Glomerular visceral epithelial cell (primary cell): ENCODE measurements around the gene HOXC10.
A peak's percentile ranks its signal among the peaks of the same experiment; 100 is the strongest.

ENCODE experiments used
- DNase-seq: peaks from one replicate; pipeline ENCODE4 v3.0.0-alpha.2; 2016; ENCODE audit errors: extremely low spot score

HOXC10 gene

DNA sequence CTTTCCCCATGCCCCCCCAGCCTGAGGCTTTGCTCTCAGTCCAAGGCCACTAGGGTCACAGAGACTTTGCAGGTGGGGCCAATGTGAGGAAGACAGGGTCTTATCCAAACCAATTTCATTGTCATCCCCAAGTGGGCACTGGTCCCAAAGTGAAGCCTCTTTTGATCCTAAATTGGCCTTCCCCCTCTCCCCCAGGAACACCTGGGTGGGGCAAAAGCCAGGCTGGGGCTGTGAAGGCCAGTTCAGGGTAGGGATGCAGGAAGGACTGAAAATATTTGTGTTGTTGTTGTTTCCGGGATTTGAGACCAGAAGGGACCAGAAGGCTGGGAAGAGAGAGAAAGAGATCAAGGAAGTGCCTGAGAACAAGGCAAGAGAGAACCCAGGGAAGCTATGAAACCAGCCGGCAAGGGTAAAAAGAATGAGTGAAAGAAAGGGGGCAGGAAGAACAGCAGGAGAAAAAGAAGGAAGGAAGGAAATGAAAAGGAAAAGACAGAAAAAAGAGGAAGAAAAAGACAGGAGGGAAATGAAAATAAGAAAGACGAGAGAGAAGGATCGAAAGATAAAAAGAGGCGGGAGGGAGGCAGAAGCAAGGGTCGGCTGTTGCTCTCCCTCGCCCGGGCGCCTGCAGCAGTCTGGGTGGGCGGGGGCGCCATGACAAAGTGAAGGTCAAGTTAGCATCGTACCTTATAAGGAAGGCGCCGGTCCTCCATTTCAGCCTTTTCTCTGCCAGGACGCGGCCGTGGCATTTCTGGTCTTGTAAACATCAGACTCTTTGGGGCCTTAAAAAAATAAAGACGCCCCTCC lies 19.5 kb upstream of the HOXC10 start:
- no peak for DNase-seq

DNA sequence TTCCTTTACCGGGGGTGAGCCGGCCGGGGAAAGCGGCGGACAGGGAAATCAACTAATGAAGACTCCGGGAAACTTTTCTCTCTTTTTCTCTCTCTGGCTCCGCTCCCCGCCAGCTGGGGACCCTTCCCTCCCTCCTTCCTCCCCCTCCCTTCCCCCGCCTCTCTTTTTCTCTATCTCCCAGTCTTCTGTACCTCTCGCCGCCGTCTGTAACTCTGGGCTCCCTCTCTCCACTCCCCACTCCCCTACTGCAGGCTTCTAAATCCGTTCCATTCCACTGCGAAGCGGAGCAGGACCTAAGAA lies 18.9 kb upstream of the HOXC10 start:
- DNase-seq: no peak

DNA sequence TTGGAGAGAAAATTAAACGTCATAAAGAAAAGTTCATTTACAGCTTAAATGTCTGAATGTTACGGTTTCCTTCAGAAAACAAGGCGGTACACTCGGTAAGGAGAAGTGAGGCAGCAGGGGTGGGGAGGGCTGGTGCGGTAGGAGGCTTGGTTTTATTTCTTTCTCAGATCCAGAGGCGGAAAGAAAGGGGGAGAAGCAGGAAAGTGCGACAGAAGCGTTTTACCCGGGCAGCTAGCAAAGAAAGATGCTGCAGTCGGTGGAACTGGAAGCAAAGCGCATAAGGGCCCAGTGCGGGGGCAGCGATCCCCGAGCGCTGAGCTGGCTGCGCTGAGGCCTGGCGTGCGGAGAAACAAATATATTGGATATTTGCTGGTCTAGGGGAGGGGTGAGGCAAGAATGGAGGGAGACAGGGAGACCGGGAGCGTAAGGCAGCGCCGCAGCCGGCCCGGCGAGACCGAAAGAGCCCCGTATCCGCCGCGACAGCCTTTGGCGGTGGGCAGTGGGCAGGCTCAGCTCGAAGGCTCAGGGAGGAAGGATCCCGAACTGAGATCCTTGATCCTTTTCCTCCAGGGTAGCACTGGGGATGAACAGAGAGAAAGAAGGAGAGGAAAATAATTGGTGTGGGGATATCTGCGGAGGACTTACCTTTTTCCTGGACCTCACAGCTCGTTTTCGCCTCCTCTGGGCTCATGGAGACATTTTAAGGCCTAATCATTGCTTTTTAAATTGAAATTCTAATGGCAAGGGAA lies 18.4 kb upstream of the HOXC10 start:
- DNase-seq: no peak

DNA sequence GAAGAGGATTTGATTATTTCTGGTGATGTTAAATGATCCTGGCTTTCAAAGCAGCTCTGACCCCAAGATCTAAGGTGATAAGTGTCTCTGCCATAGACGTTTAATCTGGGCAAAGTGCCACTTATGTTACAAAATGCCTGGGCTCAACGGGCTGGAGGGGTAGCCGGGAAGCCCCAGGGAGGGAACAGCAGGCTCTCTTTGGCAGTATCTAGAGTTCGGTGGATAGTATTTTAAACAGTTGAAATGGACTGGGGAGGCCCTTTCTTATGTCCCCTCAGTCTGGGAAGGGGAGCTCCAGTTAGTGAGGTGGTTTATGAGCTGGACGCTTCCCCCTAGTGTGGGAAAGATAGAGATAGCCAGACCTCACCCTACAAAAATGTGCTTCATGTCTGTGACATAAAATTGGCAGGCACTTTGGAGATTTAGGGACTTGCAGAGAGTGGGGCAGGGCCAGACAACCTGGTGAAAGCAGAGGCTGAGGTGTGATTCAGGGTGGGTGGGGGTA lies 17.5 kb upstream of the HOXC10 start:
- no peak for DNase-seq

DNA sequence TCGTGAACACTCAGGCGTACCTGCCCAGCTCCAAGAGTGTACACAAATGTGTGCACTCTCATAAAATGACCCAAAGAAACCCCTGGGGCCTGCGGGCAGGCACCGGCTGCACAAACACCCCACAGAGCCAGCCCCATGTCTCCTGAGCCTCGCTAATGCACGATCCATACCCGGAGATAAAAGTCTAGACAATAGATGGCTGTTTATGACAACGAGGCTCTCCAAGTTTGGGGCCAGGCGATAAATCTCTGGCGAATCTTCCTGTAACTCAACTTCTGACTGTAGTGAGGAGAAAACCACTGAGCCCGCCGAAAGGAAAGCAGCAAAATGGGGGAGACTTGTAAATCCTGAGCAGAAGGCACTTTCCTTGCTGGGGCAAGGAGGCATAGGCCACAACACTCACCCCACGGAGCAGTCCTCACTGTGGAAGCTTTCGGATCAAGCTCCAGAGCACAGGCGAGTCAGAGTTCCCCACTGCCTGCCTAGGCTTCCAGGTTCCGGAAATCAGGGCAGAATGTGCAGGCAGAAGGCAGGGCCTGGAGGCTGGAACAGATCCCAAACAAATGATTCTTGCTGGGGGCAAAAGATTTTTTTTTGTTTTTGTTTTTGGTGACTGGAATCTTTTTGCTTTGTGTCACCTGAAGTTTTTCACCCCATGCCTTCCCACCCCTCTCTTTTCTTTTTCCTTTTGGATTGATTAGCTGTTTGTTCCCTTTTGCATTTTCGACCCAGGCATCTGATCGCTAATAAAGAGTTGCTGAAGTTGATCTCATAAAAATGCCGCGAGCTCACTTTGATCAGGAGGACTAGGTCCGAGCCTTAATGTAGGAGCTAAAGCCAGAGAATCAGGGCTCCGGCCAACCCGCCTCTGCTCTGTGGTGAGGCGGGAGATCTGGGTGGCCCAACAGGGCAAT lies 16.5 kb upstream of the HOXC10 start:
- DNase-seq: no peak

DNA sequence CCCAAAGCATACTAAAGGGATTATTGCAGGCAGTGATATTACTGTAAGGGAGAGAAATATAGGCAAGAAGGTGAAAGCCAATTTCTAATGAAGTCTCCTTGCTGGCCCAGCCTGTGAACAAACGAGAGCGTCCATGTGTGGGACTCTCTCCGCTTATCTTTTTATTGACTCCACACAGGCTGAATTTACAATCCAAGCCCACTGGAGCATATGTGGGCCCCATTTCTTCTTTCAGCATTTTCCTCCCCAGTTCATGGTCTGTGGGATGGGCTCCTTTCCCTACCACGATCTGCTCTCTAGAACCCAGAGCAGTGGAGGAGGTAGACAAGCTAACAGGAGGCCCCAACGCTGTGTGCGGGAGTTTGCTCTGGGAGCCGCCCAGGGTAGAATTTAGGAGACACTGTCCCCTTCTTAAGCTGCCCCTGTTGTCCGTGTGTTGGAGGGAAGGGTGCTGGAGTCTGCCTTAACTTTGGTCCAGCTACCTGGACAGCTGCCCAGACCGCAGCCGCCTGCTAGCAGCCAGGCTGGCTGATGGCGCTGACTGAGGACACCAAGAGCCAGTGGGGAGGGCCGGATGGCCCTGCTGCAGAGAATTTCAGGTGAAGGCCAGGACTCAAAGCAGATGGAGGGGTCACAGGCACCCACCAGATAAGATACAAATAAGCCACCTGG lies 15.2 kb upstream of the HOXC10 start:
- no peak for DNase-seq

DNA sequence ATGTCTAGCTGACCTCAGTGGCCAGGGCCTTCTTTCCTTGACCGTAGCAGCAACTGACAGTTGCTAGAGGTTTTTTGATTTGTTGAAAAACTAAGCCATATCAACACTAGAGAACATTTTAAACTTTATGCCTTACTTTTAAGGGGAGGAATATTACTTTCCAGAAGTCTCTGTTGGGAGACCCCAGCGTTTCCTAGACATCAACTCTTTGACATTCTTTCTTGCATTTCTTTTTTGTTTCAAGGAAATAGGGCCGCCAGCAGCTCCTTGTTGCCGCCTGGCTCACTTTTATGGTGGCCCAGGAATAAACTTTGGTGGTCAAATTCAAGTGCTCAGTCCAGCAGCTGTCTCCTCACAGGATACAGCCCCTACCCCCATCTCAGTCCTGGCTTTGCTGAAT lies 14.5 kb upstream of the HOXC10 start:
- no peak for DNase-seq

DNA sequence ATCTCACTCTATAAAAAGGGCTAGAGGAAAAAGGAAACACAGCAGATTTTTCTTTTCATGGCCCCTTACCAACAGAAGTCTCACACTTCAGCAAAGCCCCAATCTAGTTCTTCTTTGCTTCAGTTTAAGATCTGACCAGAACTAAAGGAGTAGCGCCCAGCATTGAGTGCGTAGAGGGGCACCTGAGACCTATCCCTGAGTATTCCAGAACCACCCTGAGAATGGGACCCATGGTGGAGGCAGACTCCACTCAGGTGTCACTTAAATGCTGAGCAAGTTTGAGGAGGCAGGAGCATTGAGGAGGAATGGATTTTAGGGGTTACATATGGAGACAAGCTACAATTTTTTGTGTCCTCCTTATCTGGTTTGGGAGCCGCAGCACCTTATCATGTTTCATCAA lies 13.8 kb upstream of the HOXC10 start:
- DNase-seq: no peak

DNA sequence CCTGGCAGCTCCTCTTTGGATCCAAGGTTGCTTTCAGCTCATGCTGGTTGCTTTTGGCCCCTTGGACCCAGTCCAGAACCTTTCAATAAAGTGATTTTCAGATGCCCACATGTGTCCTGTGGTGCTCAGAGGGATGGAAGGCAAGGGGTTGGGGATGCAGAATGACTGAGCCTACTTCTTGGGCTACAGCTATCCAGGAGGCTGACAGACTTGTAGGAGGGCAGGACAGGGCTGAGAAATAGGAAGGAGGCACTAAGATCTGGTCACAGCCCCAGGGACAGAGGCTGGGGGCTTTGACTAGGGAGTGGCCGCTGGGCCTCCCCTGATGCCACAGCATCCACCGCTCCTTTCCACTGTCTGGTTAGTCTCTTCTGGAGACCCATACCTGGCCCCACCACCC lies 13.3 kb upstream of the HOXC10 start:
- DNase-seq: no peak

DNA sequence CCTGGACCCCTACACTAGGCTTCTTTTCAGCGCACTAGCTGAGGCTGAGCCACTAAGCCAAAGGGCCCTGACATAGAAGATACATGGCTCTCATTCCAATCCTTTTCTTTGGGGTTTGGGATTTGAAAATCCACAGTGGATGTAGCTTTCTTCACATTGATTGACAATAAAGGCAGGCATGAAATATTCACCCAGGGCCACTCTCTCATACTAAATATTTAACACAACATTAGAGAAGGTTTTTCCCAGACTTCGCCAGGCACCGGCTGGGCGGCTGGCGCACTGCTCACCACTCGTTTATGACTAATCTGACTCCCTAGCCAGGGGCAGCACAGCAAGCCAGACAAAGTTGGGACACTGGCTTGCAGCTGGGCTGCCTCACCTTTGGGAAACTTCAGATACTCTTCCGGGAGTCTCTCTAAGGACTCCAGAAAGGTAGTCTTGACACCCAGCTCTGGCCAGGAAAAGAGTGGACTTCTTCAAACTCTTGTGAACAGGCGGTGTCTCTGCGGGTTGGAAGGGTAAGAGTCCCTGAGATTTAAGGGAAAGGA lies 12.7 kb upstream of the HOXC10 start:
- peak; percentile 63 for DNase-seq

DNA sequence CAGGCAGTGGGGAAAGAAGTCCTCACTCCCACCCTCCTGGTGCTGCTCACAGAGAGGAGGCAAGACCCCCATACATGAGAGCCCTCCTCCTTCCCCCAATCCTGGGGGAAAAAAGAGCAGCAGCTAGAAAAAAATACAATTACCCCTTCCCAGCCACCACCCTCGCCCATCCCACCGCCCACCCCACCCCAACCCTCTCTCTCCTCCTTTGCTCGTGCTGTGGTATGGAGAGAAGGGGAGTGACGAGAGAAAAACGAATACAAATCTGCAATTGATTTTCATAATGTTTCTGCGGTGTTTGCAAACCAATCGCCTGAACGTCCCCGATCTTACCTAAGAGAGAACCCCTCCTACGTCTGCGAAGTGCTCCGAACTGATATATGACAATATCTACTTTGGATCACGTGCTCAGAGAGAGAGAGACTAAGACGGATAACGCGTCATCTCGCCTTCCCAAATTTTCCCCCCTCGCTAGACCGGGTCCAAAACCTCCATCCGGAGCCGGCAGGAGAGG lies 12.2 kb upstream of the HOXC10 start, which contains the start of gene HOXC11:
Gene HOXC11 (plus strand): TSS at position 405 of the 514 bp plus-strand sequence. CDS start 116 bp downstream, outside the sequence.
- no peak for DNase-seq

DNA sequence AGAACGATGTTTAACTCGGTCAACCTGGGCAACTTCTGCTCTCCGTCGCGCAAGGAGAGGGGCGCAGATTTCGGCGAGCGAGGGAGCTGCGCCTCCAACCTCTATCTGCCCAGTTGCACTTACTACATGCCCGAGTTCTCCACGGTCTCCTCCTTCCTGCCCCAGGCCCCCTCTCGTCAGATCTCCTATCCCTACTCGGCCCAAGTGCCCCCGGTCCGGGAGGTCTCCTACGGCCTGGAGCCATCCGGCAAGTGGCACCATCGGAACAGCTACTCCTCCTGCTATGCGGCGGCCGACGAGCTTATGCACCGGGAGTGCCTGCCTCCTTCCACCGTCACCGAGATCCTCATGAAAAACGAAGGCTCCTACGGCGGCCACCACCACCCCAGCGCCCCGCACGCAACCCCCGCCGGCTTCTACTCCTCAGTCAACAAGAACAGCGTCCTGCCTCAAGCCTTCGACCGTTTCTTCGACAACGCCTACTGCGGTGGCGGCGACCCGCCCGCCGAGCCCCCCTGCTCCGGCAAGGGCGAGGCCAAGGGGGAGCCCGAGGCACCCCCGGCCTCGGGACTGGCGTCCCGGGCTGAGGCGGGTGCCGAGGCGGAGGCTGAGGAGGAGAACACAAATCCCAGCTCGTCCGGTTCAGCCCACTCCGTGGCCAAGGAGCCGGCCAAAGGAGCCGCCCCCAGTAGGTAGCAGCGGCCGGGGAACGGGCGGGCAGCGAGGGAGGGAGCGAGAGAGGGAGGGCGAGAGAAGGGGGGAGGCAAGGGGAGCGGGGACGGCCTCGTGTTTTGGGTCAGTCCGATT lies 11.5 kb upstream of the HOXC10 start:
- DNase-seq: peak; percentile 74

DNA sequence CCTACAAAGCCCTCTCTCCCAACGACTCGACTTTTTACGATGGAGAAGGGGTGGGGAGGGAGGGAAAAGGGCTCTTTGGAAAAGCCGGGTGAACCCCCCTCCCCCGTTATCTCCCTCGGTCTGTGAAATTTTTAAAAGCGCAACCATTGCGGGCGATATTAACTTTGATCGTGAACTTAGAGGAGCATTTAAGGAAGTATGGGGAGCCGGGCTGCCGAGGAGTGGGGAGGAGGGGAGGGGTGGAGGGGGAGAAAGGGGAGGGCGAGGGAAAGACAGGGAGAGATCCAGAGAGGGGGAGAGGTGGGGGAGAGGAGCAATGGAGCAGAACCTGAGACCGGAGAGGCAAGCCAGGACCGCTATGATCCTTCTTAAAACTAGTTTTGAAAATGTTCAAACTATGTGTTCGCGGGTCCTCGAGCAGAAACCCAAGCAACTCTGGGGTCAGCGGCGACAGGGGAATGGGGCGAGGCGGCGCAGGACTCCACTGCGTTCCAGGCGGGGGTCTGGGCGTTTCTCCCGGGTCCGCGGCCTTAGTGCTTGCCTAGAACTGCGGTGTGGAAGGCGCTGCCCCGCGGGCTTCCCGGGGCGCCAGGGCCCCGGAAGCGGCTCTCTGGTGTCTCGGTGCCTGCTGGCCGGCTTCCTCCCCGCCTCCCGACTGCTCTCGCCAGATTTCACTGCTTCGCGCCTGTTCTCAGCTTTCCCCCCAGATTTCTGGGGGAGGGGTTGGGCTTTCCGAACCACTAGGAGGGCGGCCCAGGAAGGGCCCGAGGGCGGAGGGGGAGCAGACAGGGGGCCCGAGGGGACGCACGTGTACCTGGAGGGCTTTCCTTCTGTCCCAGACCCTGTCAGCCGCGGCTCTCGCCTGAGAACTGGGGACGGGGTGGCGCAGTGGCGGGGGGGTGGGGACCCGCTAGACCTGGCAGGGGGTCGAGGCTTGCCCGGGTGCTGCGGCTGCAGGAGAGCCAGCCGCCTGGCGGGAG lies 10.6 kb upstream of the HOXC10 start, which contains the start of gene HOTAIR:
Gene HOTAIR (minus strand): TSS at position 871 of the 980 bp plus-strand sequence.
- peak; percentile 78 for DNase-seq

DNA sequence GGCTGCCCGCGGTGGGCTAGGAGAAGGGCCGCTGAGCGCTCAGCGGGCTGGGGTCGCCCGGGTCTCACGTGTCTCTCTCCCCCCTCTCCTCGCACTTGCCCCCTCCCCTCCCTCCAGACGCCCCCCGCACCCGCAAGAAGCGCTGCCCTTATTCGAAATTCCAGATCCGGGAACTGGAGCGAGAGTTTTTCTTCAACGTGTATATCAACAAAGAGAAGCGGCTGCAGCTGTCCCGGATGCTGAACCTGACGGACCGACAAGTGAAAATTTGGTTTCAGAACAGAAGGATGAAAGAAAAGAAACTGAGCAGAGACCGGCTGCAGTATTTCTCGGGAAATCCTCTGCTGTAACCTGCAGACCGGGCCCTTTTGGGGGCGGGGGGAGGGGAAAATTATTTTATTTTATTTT lies 9.9 kb upstream of the HOXC10 start:
- DNase-seq: peak; percentile 27

DNA sequence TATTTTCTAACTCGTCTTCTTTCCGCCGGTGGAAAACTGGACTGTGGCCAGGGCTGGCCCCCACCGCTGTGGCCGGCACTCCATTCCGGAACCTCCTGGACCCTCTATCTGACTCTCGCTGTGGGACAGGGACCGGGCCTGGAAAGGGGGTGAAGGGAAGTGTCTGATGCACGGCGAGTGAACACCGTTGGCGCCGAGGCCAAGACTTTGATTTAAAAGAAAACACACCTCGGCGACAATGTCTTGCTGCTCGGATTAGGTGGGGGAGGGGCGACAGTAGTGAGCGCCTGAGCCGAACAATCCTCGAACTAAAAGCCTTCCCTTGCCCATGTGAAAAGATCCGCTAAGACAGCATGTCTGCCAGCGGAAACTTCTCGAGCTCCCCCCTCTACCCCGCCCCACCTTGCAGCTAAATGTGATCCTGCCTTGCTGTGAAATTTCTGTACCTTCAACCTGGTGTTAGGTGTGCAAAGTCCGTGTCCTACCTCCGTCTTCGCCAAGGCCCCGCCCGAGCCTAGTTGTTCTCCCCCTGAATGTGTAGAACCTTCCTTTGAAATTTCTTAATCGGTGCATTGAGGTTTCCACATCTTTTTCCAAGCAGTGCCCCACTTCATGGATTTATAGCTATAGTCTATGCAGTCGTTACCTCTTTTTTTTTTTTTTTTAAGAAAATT lies 9.3 kb upstream of the HOXC10 start:
- DNase-seq: no peak

DNA sequence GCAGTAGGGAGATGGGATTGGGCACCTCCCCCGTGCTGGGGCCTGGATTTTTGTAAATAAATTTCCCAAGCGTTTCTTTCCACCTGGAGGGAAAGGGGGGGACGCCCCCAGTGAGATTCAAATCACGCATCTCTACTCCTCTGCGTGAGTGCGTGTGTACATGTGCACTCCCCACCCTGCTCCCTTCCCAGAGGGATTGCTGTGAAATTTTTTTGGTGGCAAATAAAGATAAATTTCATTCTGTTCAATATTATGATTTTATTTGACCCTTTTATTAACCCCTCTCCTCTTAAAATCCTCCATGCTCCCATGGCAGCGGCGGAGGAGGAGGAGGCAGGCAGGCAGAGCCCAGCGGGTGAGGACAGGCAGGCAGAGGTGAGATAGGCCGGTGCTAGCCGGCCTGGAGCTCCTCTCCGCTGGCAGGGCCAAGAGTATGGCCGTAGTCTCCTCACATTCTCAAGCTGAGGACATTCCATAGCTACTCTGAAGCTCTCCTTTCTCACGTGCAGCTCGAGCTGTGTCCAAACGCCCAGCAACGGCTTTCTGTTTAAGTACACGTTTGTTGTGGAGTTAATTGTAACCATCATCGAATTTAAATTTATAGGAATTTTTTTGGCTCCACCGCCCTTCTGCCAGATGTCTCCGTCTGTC lies 8.6 kb upstream of the HOXC10 start:
- DNase-seq: no peak

DNA sequence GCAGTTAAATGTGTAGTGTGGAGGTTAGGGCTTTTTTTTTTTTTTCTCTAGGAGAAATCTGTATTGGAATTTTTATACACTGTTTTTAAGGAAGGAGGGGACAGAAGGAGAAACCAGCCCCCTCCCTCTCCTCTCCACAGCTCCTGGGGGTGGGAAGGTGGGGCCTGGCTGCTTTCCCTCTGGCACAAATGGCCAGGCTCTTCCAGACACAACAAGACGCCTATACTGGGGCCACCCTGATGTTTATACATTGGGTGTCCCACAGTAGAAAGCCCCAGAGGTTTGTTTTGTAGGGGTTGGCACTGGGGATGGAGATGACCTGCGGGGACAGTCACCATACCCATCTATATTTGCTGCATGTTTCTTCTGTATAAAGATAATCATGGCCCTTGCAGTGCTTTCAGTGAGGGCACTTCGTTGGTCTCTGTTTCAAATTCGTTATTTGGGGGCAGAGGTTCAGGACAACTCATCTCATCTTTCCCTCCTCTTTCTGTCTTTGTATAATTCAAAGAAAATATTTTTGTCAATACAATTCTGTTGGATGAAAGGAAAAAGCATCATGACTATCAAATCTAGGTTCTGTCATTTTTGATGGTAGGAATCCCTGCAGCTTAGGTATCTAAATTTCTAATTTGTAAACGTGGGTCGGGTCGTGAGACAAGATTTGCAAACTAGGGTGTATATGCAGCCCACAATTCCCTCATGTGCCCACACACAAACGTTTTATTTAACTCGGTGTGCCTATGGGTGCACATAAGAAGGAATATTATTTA lies 7.9 kb upstream of the HOXC10 start:
- DNase-seq: no peak
